Measurements from ENCODE around the gene CEP162.

DNA sequence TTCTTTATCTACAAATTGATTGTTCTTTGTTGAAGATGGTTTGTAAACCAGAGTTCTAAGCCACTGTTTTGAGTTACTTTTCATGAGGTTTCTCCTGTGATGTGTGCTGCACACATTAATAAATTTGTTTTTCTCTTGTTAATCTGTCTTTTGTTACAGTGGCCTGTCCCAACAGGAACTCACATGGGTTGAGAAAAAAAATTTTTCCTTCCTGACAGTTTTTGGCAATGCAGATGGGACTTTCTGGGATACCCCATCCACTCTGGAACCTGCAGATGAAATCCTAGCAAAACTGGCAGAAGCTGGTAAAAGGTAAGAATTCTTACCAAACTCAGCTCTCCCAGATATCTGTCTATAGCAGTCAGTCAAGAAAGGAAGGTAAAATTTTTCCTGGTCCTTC, 88.1 kb downstream of the CEP162 start:
- TF ChIP-seq EZH2 (IDR thresholded peaks at IDR 0.05; ENCODE audit: borderline replicate concordance, low read depth, low read length, poor library complexity, severe bottlenecking): no peak
- TF ChIP-seq, protein P1, sequence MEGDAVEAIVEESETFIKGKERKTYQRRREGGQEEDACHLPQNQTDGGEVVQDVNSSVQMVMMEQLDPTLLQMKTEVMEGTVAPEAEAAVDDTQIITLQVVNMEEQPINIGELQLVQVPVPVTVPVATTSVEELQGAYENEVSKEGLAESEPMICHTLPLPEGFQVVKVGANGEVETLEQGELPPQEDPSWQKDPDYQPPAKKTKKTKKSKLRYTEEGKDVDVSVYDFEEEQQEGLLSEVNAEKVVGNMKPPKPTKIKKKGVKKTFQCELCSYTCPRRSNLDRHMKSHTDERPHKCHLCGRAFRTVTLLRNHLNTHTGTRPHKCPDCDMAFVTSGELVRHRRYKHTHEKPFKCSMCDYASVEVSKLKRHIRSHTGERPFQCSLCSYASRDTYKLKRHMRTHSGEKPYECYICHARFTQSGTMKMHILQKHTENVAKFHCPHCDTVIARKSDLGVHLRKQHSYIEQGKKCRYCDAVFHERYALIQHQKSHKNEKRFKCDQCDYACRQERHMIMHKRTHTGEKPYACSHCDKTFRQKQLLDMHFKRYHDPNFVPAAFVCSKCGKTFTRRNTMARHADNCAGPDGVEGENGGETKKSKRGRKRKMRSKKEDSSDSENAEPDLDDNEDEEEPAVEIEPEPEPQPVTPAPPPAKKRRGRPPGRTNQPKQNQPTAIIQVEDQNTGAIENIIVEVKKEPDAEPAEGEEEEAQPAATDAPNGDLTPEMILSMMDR (conservative IDR thresholded peaks at IDR 0.05; ENCODE audit: low read depth, low read length): no peak

All from A673 (cell line).